Measurements from ENCODE around the gene BRI3BP.
"Not testable (repeated sequence)": the region's sequence is repeated elsewhere in the genome, so short reads cannot be mapped to it uniquely, and the experiment has no call there.

BRI3BP gene

DNA sequence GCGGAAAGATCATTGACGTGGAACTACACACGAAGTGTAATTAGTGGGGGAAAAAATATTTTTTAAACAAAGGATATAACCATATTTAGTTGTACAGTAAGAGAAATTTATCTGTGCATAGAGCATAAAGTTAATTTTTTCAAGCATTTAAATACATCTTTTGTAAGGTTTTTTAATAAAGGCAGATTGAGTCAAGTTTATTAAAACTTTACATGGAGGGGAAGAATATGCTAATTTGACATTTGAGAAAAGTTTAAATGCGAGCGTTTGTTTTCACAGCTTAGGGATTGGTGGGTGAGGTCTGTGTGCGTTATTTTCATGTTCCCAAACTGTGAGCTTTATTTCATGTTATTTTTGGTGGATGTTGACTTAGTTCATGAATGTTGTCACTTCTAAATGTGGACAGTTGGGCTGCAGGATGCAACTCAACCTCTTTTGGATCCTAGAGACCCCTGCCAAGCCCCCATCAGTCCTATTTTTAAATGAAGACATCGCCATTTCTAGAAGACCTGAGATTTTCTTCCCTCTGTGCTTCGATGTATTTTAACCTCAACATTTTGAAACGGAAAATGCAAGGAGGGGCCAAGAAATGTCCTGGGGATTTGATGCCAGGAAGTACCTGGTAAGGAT is 32.3 kb downstream of the BRI3BP start:
- no peak for DNase-seq

DNA sequence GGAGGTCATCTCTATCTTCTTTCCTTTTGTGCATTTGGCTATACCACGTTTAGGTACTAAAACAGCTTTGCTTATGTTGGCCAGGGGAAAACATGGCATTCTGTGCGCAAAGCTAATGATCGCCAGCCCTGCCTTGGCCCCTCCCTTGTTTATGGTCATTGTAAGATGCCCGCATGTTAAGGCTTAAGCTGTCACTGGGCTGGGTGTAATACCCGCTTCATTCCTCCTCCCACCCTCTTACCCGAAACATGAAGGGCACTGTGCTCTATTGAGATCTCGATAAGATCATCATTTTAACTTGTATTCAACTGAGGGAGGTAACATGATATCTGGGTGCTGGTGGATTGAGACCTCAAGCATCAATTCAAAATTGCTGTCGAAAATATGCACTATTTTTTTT is 34.7 kb downstream of the BRI3BP start:
- DNase-seq, result no peak

DNA sequence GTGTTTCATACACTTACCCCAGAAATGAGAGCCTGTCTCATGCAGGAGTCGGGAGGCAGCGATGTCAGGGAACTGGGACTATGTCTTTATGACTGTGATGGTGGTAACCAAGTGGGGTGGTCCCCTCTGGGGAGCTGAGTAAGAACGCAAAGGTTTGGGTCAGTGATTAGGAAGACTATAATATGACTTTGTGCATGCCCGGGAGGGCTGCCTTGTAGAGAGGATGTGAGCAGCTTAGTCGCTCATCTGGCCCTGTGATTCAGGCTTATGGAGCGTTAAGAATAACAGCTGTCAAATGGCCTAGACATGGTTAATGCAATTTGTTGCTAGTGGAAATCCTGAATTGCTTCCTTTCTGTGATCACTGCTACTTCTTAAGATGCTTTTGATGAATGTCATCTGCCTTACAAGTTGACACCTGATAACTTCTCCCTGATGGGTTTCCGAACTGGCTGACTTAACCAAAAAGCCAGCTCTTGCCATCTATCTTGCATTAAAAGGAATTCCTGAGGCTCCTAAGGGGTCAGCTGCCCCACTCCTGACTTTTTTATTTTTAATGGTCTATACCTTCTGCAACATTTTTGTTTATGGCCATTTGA is 36.4 kb downstream of the BRI3BP start:
- DNase-seq, result no peak

DNA sequence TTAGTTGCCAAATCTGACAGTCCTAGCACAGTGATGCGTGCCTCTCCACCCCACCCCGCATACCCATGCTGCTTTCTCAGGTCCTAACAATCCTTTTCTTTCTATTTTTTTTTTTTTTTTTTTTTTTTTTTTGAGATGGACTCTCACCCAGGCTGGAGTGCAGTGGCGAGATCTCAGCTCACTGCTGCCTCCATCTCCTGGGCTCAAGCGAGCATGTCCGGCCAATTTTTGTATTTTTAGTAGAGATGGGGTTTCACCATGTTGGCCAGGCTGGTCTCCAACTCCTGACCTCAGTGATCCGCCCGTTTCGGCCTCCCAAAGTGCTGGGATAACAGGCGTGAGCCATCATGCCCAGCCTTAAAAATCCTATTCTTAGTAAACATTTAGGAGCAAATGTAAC is 38.0 kb downstream of the BRI3BP start:
- DNase-seq, result not testable (repeated sequence)

DNA sequence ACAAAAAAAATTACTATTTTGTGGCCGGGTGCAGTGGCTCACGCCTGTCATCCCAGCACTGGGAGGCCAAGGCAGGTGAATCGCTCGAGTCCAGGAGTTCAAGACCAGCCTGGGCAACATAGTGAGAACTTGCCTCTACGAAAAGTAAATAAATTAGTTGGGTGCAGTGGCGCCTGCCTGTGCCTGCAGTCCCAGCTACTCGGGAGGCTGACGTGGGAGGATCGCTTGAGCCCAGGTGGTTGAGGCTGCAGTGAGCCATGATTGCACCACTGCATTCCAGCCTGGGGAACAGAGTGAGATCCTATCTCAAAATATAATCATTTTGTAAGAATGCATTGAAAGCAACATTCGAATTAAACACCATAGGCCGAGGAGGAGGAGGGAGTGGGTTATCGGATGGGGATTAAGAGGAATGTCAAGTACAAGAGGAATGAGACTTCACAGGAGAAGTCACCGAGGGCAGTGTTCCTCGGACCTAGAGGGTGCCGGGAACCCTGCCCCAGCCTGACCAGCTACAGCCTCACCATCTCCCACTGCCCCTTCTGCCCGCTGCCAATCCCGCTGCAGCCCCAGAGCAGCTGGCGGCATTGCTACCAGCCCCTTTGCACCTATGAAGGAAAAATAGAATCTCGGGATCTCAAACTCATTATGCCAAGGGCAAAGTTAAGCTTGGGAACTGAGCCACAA is 39.2 kb downstream of the BRI3BP start:
- no peak for DNase-seq

DNA sequence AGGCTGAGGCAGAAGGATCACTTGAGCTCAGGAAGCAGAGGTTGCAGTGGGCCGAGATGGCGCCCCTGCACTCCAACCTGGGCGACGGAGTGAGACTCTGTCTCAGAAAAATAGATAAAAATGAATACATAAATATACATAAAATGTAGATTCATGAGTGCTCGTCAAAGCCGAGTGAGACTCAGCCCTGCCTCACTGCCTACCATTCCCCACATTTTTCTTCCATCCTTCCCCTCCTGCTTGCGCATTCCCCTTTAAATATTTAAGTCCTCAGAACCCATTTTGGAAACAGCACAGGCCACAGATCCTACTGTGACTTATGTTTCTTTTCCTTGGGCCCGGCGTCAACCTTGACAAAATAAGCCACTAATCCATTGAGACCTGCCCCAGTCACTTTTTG is 39.8 kb downstream of the BRI3BP start:
- no peak for DNase-seq

DNA sequence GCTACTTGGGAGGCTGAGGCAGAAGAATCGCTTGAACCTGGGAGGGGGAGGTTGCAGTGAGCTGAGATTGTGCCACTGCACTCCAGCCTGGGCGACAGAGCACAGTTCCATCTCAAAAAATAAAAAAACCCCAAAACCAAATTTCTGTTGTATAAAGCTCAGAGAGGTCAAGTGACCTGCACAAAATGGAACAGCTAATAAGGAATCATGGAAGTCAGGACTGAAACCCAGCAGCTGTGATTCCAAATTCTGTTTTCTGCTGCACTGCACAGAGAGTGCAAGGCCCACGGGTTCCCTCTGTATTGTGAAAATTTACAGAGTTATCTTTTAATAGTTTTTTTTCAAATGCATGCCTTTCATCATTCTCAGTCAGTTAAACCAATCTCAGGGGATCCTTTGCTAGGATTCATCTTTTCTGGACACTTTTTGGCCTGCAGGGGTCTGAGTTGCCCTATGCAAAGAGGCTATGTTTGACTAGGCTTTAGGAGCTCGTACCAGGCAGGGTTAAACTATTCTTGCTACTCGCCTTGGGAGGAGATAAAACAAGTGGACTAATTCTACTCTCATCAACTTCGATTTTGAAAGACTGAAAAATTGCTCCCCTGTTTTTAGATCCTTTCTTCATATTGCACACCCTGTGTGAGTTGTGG is 45.7 kb downstream of the BRI3BP start:
- DNase-seq, result no peak

DNA sequence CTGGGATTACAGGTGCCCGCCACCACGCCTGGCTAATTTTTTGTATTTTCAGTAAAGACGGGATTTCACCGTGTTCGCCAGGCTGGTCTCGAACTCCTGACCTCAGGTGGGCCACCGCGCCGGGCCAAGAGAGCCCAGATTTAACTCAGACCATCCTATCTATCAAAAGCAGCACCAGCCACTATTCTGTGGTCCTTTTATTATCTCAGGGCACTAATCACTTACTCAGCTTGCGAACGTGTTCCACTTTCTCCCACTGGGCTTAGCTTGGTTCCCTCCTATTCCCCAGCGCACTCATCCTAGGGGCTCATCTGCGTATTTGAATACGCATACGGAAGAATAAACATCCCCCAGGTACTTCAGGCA is 55.6 kb downstream of the BRI3BP start:
- no peak for DNase-seq

DNA sequence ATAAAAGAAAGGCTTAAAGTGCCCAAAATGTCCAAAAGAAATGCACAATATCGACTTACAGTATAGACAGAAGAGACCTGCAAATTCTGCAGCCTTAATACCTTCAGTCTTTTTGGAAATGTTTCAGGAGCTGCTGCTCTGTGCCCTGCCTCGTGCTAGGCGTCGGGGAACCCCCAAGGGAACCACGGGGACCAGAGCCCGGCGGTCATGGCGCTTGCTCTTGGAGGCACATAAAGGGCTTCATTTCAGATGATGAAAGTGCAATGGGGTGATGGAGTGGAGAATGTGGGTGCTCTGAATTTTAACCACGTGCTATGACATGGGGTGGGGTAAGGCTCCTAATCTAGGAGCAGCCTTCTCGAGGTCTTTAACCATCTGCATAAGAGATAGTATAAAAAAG is 57.0 kb downstream of the BRI3BP start:
- no peak for DNase-seq

DNA sequence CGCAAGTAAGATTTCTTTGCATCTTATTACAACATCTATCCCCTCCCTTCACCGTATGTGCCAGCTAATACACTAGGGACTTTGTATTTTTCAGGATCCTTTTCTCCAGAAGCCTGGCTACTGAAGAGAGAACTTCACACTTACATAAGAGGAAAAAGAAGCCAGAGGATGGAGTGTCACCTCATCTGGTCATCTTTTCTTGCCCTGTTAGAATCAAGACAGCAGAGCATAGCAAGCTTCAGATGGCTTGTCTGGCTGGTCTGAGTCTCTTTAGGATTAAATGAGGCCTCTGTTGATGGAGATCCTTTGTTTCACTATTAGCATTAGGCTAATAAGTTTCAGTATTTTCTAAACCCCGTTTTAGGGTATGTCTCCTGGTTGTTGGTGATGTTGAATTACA is 57.4 kb downstream of the BRI3BP start:
- DNase-seq, result no peak

DNA sequence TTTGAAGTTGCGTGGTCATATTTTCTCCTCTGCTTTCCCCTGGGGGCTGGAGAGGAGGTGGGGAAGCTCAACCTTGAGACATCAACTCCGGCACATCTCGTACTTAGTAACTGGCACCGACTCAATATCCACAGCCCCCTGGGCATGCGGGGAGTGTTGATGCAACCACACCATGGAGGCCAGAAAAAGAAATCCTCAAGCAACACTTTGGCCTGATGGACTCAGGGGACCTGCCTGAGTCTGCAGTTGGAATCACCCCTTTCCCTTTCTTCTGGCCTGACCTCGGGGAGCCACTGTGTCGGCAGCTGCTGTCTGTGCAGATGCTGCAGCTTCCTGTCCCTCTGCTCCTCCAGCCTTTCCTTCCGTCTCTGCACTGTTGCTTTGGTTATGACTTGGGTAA is 60.4 kb downstream of the BRI3BP start:
- DNase-seq, result no peak

DNA sequence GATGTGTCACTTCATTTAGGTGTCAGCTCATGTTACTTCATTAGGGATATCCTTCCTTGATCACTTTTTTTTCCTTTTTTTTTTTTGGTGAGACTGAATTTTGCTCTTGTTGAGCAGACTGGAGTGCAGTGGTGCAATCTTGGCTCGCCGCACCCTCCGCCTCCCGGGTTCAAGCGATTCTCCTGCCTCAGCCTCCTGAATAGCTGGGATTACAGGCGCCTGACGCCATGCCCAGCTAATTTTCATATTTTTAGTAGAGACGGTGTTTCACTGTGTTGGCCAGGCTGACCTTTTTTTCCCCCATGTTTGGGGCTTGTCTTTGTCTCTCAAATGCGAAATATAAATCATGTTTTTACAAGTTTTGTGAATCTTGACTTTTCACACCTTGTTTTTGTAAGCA is 62.1 kb downstream of the BRI3BP start:
- DNase-seq, result no peak

DNA sequence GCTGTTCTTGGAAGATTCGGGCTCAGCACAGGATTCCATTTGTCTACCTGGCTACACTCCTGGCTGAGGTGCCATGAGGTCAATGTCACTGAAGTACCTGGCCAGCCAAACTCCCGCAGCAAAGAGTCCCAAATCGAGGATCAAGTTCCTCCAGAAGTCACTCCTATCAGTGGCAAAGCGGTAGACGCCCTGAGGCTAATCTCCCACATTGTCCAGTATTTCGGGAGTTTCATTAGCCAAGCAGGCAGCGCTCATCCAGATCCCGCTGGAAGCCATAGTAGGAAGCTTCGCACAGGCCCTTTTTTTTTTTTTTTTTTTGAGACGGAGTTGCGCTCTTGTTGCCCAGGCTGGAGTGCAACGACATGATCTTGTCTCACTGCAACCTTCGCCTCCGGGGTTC is 62.9 kb downstream of the BRI3BP start:
- DNase-seq, result no peak

DNA sequence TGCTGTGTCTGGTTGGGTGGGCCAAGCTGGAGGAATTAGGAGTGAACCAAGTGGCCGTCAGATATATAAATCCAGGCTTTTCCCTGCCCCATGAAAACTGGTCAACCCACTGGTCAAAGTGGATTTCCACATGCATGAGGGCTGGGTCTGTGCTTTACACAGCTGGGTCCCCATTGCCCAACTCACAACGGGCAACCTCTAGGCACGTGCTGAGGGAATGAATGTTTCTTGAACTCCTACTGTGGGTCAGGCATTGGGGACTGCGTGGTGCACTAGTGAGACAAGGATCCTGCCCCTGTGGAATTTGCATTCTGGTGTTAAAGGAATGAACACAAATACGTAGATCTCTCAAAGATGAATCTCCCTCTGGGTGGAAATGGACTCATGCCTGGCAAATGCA is 64.3 kb downstream of the BRI3BP start:
- no peak for DNase-seq

DNA sequence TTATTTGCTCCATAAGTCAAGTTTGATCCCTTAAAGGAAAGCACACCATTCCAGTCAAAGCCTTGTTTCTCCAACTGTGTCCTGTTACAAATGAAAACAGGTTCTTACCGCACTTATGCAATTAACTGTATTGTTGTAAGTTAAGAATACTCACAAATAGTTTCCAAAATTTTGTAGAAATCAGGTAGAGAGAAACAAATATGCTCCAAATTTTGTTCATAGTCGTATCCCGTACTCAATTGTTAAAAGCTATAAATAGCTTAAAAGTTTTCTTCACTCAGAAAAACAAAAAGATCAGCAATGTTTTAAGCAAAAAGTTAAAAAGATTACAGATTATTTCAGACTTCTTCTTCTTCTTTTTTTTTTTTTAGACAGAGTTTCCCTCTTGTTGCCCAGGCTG is 67.8 kb downstream of the BRI3BP start:
- DNase-seq, result no peak

DNA sequence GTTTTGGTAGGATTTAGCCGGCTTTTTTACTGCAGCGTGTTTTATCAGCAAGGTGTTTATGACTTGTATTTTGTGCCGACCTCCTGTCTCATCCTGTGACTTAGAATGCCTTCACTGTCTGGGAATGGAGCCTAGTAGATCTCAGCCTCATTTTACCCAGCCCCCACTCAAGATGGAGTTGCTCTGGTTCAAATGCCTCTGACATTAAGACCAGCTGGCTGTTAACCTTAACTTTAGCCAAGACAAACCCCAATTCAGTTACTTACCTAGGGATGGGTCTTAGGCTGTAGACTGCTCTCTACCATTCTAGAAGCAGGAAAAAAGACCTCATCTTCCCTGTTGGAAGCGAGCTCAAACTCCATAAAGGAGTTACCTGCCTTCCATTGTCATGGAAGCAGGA is 70.1 kb downstream of the BRI3BP start:
- not testable (repeated sequence) for DNase-seq

DNA sequence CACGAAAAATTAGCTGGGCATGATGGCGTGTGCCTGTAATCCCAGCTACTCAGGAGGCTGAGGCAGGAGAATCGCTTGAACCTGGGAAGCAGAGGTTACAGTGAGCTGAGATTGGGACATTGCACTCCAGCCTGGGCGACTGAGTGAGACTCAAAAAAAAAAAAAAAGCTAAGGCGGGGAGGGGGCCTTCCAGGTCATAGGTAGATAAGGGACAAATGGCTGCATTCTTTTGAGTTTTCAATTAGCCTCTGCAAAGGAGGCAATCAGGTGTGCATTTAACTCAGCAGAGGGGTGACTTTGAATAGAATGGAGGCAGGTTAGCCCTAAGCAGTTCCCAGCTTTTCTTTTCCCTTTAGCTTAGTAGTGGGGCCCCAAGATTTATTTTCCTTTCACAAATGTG is 71.0 kb downstream of the BRI3BP start:
- no peak for DNase-seq

DNA sequence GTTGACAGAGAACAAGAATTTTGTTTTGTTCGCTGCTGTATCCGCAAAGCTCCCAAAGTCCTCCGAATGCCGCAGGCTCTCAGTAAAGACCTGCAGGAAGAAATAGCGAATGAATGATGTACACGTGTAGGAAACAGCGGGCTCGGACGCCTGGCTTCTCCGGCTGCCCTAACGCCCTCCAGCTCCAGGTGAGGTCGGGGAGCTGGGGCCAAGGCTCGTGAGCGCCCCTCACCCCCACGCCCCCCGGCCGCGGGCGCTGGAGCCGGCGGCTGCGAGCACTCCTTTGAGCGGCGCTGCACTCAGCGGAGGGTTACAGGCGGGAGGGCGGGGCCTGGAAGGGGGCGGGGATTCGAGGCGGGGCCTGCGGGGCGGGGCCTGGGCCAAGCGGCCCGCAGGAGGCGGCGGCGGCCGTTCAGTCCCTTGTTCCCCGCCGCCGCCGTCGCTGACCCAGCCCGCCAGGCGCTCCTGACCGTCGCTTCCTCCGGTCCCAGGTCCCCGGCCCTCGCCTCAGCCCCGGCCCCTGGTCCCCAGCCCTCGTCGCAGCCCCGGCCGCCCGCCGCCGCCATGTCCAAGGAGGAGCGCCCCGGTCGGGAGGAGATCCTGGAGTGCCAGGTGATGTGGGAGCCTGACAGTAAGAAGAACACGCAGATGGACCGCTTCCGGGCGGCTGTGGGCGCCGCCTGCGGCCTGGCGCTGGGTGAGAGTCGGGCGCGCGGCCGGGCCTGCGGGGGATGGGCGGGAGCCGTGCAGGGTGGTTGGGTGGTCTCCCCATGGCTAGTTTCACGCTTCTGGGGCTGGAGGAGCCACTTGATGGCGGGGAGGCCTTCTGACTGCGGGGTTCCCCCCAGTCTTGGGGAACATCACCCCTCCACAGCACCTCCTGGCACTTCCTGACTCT is 71.8 kb downstream of the BRI3BP start, which contains the start of gene AACS:
TSS of gene AACS (plus strand) at position 415 of the 898 bp plus-strand sequence. CDS start at position 565, 150 bp downstream.
- DNase-seq, result peak; percentile 83

DNA sequence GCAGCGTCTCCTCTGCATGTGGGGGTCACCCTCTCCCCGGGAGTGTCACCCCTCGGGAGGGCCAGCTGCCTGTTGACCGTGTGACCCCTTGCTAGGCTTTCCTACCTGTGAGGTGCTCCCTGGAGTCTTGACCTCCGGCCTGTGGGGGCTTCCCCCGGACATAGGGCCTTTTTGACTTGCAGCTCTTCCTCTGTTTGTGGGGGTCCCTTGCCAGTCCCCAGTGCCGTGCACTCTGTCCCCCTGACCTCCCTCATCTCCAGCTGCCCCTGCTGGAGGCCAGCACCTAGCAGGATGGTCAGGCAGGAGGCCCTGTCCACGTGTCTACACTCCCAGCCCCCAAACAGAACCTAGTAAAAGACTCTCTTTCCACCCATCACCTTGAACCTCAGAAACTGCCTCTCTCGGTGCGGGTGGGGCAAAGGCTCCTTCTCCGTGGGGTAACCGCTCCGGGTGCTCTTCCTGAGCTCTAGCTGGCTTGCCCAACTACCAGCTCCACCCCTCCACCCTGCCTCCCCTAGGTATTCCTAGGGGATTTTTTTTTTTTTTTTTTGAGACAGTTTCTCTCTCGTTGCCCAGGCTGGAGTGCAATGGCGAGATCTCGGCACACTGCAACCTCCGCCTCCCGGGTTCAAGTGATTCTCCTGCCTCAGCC is 72.6 kb downstream of the BRI3BP start:
- DNase-seq, result no peak

DNA sequence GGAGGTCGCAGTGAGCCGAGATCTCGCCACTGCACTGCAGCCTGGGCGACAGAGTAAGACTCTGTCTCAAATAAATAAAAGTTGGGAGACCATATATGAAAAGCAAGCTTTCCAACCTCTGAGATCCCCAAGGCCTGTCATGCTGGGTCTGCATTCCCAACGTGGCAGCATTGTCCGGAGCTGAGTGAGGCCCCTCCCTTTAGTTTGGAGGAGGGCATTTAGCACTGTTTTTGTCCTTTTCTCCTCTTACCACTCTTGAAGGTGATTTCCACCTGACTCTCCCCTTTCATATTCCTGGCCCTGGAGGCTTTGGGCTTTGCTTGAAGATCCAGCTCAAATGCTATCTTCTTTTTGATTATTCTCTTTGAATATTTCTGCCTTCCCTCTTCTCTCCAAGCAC is 74.9 kb downstream of the BRI3BP start:
- DNase-seq, result no peak

DNA sequence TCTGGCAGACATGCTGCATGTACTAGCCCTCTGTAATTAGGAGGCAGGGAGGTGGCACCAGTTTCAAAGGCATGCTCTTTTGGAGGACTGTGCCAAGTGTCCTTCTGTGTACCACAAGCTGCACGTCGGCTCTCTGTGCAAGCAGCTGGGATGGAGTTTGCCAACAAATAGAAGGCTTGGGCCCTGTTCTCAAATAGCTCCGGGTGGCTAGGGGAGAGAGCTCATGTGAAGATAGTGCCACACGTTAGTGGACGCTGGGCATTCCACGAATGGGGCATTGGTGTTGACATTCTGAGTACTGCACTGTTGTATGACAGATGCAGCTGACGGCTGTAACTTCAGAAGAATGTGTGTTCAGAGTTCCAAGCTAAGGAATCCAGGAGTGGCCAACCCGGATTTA is 76.2 kb downstream of the BRI3BP start:
- no peak for DNase-seq

DNA sequence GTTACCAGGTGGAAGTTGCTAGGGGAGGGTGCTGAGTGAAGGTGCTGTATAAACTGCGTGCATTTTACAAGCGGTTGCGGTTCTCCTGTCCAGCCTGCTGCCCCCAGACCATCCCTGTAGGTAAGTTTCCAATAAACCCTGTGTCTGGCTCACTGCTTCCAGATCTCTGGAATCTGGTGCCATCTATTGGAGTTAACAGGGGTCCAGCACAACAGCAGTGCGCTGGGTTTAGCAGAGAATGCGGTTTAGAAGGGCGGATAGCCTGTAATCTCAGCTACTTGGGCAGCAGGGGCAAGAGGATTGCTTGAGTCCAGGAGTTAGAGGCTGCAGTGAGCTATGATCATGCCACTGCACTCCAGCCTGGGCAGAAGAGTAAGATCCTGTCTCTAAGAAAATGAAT is 76.7 kb downstream of the BRI3BP start:
- DNase-seq, result no peak

Measured in activated T-cell treated with anti-CD3 and anti-CD28 coated beads, Interleukin-2, amount 50 U/mL, for 1 hour (primary cell).